HG03469 (cell line): Measurements from ENCODE around the gene P4HA2.

ENCODE experiments used
- ATAC-seq: cut with Tn5 transposase; IDR thresholded peaks from one replicate; pipeline ENCODE4 v1.9.1; 2021; ENCODE audit warnings: mild to moderate bottlenecking, moderate library complexity, moderate number of reproducible peaks; ENCODE audit not compliant: unreplicated experiment

Gene P4HA2

DNA sequence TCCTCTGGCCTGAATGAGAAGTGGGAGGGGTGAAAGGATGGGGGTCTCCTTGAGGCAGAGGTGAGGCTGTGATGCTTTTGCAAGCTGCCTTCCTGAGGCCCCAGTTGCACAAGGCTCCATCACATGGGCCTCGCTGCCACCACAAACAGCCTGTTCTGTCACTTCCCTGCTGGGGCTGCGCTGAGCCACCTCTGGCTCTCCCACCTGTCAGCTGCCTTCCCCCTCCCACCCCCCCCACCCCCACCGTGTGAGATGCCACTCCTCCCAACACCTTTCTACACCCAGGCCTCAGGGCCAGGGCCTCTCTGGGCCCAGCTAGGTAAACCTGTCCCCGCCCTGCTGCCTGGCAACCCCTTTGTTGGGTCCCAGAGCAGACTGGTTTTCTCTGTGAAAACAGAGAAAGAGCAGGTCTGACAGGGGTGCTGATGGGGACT is 25.4 kb upstream of the P4HA2 start:
- ATAC-seq = no peak

DNA sequence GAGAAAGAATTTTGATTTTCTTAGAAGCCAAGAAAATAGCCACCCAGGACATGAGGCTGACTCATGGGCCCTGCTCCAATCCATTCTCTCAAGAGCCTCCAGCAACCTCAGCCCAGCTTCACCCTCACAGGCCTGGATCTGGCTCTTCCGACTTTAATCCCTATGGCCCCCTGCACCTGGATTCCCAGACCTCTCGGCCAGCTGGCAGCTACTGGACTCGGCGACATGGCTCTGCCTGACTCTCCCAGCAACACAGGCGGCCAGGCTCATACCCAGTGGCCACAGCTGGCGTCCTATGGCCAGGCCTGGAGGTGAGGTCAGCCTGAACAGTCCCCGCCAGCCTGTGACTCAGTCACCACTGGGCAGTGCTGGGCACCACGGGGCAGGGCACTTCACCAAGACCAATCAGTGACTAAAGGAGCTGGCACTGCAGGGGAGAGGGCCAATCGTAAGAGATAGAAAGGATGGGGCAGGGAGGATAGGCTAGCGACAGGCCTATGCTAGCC is 23.6 kb upstream of the P4HA2 start:
- no peak for ATAC-seq

- no peak for ATAC-seq
Measured at GRCh38 chr5:132250547-132250946, 22.9 kb upstream of the P4HA2 start.

DNA sequence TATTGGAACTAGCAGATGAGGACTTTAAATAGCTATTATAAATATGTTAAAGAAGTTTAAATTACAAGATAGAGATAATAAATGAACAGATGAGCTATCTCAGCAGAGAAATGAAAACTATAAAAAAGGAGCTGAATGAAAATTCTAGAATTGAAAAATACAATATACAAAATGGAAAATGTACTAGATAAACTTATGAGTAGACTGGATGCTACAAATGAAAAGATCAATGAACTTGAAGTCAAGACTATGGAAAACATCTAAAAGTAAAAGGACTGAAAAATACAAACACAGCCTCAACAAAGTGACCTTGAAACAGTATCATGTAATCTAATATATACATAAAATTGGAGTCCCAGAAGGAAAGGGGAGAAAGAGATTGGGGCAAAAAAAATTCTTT is 19.2 kb upstream of the P4HA2 start:
- ATAC-seq = no peak

- ATAC-seq = no peak
Measured at GRCh38 chr5:132245593-132245992, 17.9 kb upstream of the P4HA2 start.

DNA sequence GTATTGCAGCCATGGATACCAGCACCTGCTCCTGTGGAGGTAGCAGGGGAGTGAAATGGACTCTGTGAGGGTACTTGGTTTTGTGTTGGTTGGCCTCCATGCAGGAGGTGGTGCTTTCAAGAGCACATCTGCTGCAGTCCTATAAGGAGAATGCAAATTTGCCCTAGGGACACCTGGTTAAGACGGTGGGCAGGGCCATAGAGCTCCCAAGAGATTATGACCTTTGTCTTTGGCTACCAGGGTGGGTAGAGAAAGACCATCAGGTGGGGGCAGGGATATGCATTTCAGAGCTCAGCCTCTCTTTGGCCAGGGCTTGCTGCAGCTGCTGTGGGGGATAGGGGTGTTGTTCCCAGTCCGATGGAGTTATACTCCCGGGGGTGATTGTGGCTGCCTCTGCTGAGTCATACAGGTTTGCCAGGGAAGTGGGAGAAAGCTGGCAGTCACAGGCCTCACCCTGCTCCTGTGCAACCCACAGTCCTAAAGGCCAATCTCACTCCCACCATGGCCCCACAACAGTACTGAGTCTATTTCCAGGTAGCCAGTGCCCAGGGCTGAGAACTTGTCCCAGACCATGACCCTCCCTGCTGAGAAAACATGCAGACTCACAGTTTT is 15.8 kb upstream of the P4HA2 start:
- ATAC-seq = no peak

DNA sequence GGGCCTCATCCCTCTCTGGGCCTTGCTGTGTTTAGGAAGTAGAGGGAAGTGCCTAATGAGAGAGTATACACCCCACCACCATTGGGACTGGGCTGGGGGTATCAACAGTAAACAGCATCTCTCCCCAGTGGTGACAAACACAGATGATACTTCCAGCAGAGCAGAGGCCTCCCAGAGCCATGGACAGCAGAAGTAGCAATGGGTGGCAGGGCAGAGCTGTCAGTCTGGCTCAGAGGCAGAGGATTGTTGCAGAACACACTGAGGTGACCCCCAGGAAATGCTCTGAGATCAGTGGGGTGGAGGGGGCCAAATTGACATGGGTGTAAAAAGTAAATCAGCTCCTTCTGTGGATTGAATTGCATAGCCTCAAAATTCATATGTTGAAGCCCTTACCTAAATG is 12.1 kb upstream of the P4HA2 start:
- ATAC-seq = no peak

DNA sequence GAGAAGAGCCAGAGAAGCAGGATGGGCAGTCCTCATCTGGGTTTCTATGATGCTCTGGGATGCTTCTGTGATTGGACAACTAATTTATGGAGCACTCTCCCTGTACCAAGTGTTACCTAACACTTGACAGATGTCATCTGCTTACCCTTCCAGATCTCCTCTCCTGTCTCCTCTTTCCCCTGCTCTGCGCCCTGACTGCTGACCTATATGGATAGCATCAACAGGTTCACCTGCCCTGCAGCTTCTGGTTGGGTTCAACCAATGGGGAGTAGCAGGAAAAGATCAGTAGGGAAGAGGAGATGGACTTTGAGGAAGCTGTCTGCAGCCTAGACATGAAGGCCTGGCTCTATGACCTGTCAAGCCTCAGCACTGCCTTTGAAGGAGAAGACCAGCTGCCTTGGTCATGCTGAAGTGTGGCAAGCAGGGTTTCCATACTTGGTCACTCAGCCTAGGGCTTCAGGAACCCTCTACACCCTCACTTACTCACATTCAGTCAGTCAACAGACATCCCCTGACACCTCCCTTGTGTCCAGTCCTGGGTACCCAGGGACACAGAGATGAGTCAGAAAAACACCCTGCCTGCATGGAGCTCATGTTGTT is 11.3 kb upstream of the P4HA2 start:
- ATAC-seq = no peak

DNA sequence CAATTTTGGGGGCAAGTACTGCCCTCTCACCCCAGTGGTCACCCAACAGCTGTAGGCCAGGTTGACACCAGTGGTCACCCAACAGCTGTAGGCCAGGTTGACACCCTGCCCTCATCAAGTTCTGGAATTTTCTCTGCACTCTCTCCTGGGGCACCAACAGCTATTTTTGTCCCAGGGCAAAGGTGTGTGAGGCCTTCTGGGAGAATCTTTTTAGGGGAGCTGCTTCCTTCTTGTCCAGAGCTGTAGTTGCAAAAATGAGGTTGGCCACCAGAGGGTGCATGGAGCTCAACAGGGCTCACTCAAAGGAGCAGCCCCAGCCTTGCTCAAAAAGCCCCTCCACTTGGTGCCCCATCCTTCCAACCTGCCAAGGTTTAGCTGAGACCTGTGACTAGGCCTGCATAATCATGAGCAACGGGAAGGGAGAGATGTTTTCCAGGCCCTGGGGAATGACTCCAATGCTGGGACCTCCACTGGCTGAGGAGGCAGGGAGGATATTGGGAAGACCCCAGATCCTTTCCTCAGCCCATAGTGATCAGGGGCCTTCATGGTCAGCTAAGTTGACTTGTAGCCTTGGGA is 10.6 kb upstream of the P4HA2 start:
- peak; percentile 64 for ATAC-seq

- no peak for ATAC-seq
Measured at GRCh38 chr5:132237670-132238069, 10.0 kb upstream of the P4HA2 start.

DNA sequence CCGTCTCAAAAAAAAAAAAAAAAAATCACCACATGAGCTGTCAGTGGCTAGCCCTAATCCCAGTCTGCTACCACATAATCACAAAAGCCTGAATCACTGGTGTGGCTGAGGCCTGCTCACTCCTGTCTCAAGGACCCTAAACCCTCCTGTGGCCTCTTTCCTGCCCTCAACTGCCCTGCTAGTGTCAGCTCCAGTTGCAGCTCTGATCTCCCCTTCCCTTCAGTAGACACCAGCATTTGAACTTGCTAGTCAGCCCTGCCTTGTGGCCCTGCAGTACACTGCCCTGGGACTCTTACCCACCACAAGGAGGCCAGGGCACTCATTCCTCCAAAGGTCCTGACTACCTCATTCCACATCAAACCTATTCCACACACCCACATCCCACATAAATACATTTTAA is 9.5 kb upstream of the P4HA2 start:
- ATAC-seq = no peak

GRCh38 chr5:132235340-132235739 is 7.7 kb upstream of the P4HA2 start:
- ATAC-seq = no peak

- no peak for ATAC-seq
Measured at GRCh38 chr5:132234684-132235062, 7.0 kb upstream of the P4HA2 start.

GRCh38 chr5:132233811-132234683 is 6.4 kb upstream of the P4HA2 start:
- ATAC-seq = no peak

DNA sequence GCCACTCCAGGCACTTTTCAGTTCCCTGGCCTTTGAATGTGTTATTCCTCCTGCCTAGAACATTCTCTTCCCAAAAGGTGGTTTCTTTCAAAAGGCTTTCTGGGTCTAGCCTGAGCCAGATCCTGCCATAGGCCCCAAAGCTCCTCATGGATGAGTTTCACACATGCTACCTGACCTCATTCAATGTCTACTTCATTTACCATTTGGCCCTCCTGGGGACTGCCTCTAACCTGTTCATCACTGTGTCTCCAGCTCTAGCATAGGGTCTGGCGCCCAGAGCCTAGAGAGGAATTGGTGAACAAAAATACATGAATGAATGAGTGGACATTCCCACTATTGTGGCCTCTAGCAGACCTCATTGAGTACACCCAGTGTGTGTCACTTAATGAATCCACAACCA is 5.4 kb upstream of the P4HA2 start:
- no peak for ATAC-seq

GRCh38 chr5:132232465-132232864 is 4.8 kb upstream of the P4HA2 start:
- ATAC-seq = no peak

DNA sequence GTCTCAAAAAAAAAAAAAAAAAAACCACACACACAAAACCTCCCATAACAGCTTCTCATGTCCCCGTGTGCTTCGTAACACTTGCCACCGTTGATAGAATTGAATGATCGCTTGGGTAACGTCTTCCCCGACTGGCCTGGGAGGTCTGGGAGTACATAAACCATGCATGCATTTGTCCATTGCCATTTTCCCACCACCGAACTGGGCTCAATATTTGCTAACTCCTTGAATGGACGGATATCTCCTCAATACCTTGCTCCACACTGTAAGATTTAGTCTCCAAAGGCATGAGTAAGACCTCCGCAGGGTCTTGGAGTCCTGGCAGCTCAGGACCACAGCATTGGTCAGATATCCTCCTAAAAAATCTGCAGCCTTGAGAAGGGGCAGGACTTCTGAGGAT is 3.2 kb upstream of the P4HA2 start:
- ATAC-seq = no peak

DNA sequence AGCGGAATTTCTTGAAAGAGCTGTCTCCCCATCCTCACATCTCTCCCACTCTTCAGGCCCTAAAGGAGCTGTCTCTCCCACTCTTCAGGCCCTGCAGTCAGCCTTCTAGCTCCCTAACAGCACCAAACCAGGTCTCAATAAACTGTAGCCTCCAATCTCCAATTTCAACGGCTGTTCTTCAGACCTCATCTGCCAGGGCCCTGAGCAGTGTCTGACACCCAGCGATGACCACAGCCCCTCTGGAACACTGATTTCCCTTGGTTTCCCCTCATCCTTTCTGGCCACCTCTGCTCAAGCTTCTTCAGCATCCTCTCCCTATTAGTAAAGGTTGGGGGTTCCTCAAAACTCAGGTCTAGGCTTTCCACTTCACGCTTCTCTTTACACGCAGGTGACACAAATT is 1.6 kb upstream of the P4HA2 start:
- ATAC-seq = no peak

GRCh38 chr5:132228241-132229035 is 785 bp upstream of the P4HA2 start:
- peak; percentile 14 for ATAC-seq

- no peak for ATAC-seq
Measured at GRCh38 chr5:132227235-132227484, 493 bp downstream of the P4HA2 start.
